K562 (cell line): ENCODE measurements around the gene HARS2. TPM values are rescaled to one million over a fixed set of nuclear protein-coding genes. Genes with fewer than 3 reads are reported as not detected.

Source experiments
- ARID4B ChIP-seq: sonication (generic); formaldehyde crosslinking; IDR thresholded peaks from 2 replicates; pipeline ENCODE4 v1.8.0; 2022; ENCODE audit warnings: mild to moderate bottlenecking, missing genetic modification reagents
- CEBPB ChIP-seq: fragments of 450-650 bp; IDR thresholded peaks from 2 replicates; pipeline ENCODE4 v1.6.1; 2016; ENCODE audit warnings: missing genetic modification characterization, missing compliant biosample characterization
- CEBPG ChIP-seq, 3 experiments: fragments of 200-800 bp in 1 of 3; sonication (Bioruptor generic) in 1 of 3; sonication (generic) in 1 of 3; formaldehyde crosslinking in 1 of 3; IDR thresholded peaks in 2 of 3; conservative IDR thresholded peaks in 1 of 3; 2 replicates each; pipeline versions ENCODE4 v1.6.1 to v1.8.0; 2016 to 2022; ENCODE audit warnings: missing compliant biosample characterization in 2 of 3, missing genetic modification characterization in 2 of 3, mild to moderate bottlenecking in 1 of 3, missing genetic modification reagents in 1 of 3
- CREM ChIP-seq: IDR thresholded peaks from 2 replicates; pipeline ENCODE4 v1.6.1; 2014; ENCODE audit warnings: antibody characterized with exemption, low read depth
- ELF4 ChIP-seq: fragments of 450-650 bp; formaldehyde crosslinking; IDR thresholded peaks from 2 replicates; pipeline ENCODE4 v1.4.0; 2022; ENCODE audit warnings: missing genetic modification characterization
- FOS ChIP-seq: IDR thresholded peaks from 3 replicates; pipeline ENCODE4 v1.6.1; 2011; ENCODE audit not compliant: insufficient read length; ENCODE audit errors: extremely low read depth
- FOXP1 ChIP-seq: sonication (generic); formaldehyde crosslinking; IDR thresholded peaks from 2 replicates; pipeline ENCODE4 v1.8.0; 2022; ENCODE audit warnings: mild to moderate bottlenecking, missing genetic modification reagents
- MEIS2 ChIP-seq: fragments of 450-650 bp; IDR thresholded peaks from 2 replicates; pipeline ENCODE4 v1.6.1; 2014; ENCODE audit warnings: mild to moderate bottlenecking; ENCODE audit not compliant: partially characterized antibody
- MXI1 ChIP-seq: IDR thresholded peaks from 2 replicates; pipeline ENCODE4 v1.6.1; 2011; ENCODE audit warnings: low read depth, mild to moderate bottlenecking, improper control_type of control experiment, low read length
- PTBP1 ChIP-seq: fragments of 200-400 bp; formaldehyde crosslinking; IDR thresholded peaks from 2 replicates; pipeline ENCODE4 v1.6.1; 2017; ENCODE audit warnings: low read depth, low read length
- RFX1 ChIP-seq: fragments of 450-650 bp; IDR thresholded peaks from 2 replicates; pipeline ENCODE4 v1.6.1; 2016; ENCODE audit warnings: mild to moderate bottlenecking, moderate library complexity
- SIN3B ChIP-seq: fragments of 450-650 bp; IDR thresholded peaks from 2 replicates; pipeline ENCODE4 v1.6.1; 2017; ENCODE audit warnings: low read depth, mild to moderate bottlenecking, moderate library complexity
- TAF1 ChIP-seq: IDR thresholded peaks from 2 replicates; pipeline ENCODE4 v1.6.1; 2011; ENCODE audit warnings: mild to moderate bottlenecking, low read length, moderate library complexity; ENCODE audit not compliant: insufficient read depth, control insufficient read depth, severe bottlenecking; ENCODE audit errors: extremely low read depth
- TBL1XR1 ChIP-seq, 2 experiments: IDR thresholded peaks; 2 replicates each; pipeline ENCODE4 v1.6.1; 2012; ENCODE audit warnings: improper control_type of control experiment in 2 of 2, low read length in 2 of 2, mild to moderate bottlenecking in 1 of 2
- polyA plus RNA-seq, 8 experiments: library from polyadenylated mRNA; depleted of rRNA in 4 of 8; stranded (reverse) in 5 of 8; unstranded in 3 of 8; fragments of >200 nt; fragmentation: Nextera tagmentation in 2 of 8; fragmentation: Illumina TruSeq in 1 of 8; extraction: Ambion mirVana in 2 of 8; extraction: Trizol in 1 of 8; gene quantifications; 2 replicates each; pipeline versions ENCODE4 v1.2.1 to v1.2.3, GENCODE V29; 2011 to 2014; ENCODE audit warnings: inconsistent platforms in 1 of 8, missing spikeins in 1 of 8
- total RNA-seq, 7 experiments: library from RNA; depleted of rRNA in 6 of 7; stranded (reverse); fragments of >200 nt in 6 of 7; fragmentation: Illumina TruSeq in 2 of 7; extraction: Trizol in 2 of 7; gene quantifications; 2 replicates each; pipeline versions ENCODE4 v1.2.1 to v1.2.3, GENCODE V29; 2011 to 2021; ENCODE audit warnings: low replicate concordance in 1 of 7

HARS2 gene
- total and polyA plus RNA-seq, 9 of the 15 experiments (the other 6 are each of a cell fraction or from before 2014, with no cell fraction given), result 8.5 to 41.6 (median 27.1) TPM

- TF ChIP-seq TBL1XR1 (IDR thresholded peaks at IDR 0.05; ENCODE audit: low read length in 2 of 2) (0 out of 4 replicates have a peak, but pooled peaks of 1 of the 2 experiments have one; percentile 21), FOXP1 (CRISPR knock-in tag) (0 out of 2 replicates have a peak, but pooled peaks have one; percentile 54), MXI1 (0 out of 2 replicates have a peak, but pooled peaks have one; percentile 63), CREM (peak; percentile 75), CEBPB (tag) (peak; percentile 95), PTBP1 (no peak), RFX1 (peak; percentile 95), SIN3B (peak; percentile 96), ELF4 (no peak), FOS (peak; percentile 82), MEIS2 (peak; percentile 54), TAF1 (peak; percentile 98), ARID4B (CRISPR knock-in tag) (peak; percentile 63; the same call in 1 of the 2 replicates), CEBPG (CRISPR knock-in tag; IDR thresholded peaks at IDR 0.05) (peak; percentile 89), CEBPG (tag; conservative IDR thresholded peaks at IDR 0.05 in 1 of 2, IDR thresholded peaks at IDR 0.05 in 1 of 2) (peak; percentile 89 to 92)
These were observed 9.2 kb downstream of the HARS2 start, which contains the start of gene ZMAT2 (continued) for GRCh38 chr5:140700177-140701144.
